T-helper 1 cell (primary cell): ENCODE results near the gene STRA6.

Source experiments
- DNase-seq, 5 donors: peaks; one replicate each; pipeline ENCODE4 v3.0.0-alpha.2; 2012 to 2020

STRA6 gene

GRCh38 chr15:74207652-74208440 is 5.3 kb upstream of the STRA6 start:
- no peak for DNase-seq

GRCh38 chr15:74206801-74207281 is 4.3 kb upstream of the STRA6 start:
- no peak for DNase-seq

- DNase-seq = no peak
Observed at GRCh38 chr15:74205582-74205947, 3.0 kb upstream of the STRA6 start.

GRCh38 chr15:74203914-74204431 is 1.4 kb upstream of the STRA6 start:
- no peak for DNase-seq

GRCh38 chr15:74201710-74202420 is 722 bp downstream of the STRA6 start:
- DNase-seq = no peak

GRCh38 chr15:74200871-74201419 is 1.6 kb downstream of the STRA6 start:
- DNase-seq = no peak

GRCh38 chr15:74200412-74200815 is 2.2 kb downstream of the STRA6 start:
- no peak for DNase-seq

- no peak for DNase-seq
Observed at GRCh38 chr15:74199297-74199652, 3.3 kb downstream of the STRA6 start.

- no peak for DNase-seq
Observed at GRCh38 chr15:74197176-74197965, 5.2 kb downstream of the STRA6 start.

- DNase-seq = no peak
Observed at GRCh38 chr15:74196175-74196574, 6.4 kb downstream of the STRA6 start.

- DNase-seq = no peak
Observed at GRCh38 chr15:74194572-74195559, 7.7 kb downstream of the STRA6 start.

GRCh38 chr15:74193905-74194304 is 8.7 kb downstream of the STRA6 start:
- DNase-seq = no peak

- DNase-seq = no peak
Observed at GRCh38 chr15:74193299-74193718, 9.3 kb downstream of the STRA6 start.

GRCh38 chr15:74192751-74193150 is 9.8 kb downstream of the STRA6 start:
- no peak for DNase-seq

GRCh38 chr15:74191798-74192197 is 10.8 kb downstream of the STRA6 start:
- no peak for DNase-seq

- DNase-seq = no peak
Observed at GRCh38 chr15:74188216-74188615, 14.4 kb downstream of the STRA6 start.

- DNase-seq = no peak
Observed at GRCh38 chr15:74185710-74186348, 16.8 kb downstream of the STRA6 start.

- no peak for DNase-seq
Observed at GRCh38 chr15:74184582-74185091, 17.9 kb downstream of the STRA6 start.

- no peak for DNase-seq
Observed at GRCh38 chr15:74182131-74182530, 20.5 kb downstream of the STRA6 start.

GRCh38 chr15:74180881-74181602 is 21.5 kb downstream of the STRA6 start:
- no peak for DNase-seq
